Naive B cell (primary cell): Measurements from ENCODE around the gene MIX23. TPM values are rescaled to one million over a fixed set of nuclear protein-coding genes. Genes with fewer than 3 reads are reported as not detected.
A peak's percentile ranks its signal among the peaks of the same experiment; 100 is the strongest.
"Not testable (repeated sequence)": the region's sequence is repeated elsewhere in the genome, so short reads cannot be mapped to it uniquely, and the experiment has no call there.

Experiments used
- ATAC-seq, 2 donors: fragments of 150-1000 bp; cut with Tn5 transposase; 2 replicates each; pipeline ENCODE4 v1.10.0; 2021; ENCODE audit warnings: low read depth in 2 of 2, mild to moderate bottlenecking in 2 of 2, moderate library complexity in 2 of 2
- DNase-seq: peaks from one replicate; pipeline ENCODE4 v3.0.0; 2022
- H3K27ac Mint-ChIP-seq, 6 donors: one replicate each; pipeline ENCODE4 v1.8.0; 2020 to 2022; ENCODE audit warnings: mild to moderate bottlenecking in 6 of 6, mixed read lengths in 6 of 6, moderate library complexity in 5 of 6, inconsistent platforms in 2 of 6
- H3K27me3 Mint-ChIP-seq, 3 donors: one replicate each; pipeline ENCODE4 v1.8.0; 2021 to 2022; ENCODE audit warnings: mixed read lengths in 3 of 3, mild to moderate bottlenecking in 1 of 3
- H3K36me3 Mint-ChIP-seq, 2 donors: one replicate each; pipeline ENCODE4 v1.8.0; 2020 to 2022; ENCODE audit warnings: mixed read lengths in 2 of 2, inconsistent platforms in 1 of 2, mild to moderate bottlenecking in 1 of 2
- H3K4me1 Mint-ChIP-seq, 3 donors: one replicate each; pipeline ENCODE4 v1.8.0; 2020 to 2022; ENCODE audit warnings: mixed read lengths in 3 of 3, inconsistent platforms in 1 of 3, mild to moderate bottlenecking in 1 of 3, moderate library complexity in 1 of 3
- H3K4me3 Mint-ChIP-seq, 8 donors: one replicate each; pipeline ENCODE4 v1.8.0; 2020 to 2022; ENCODE audit warnings: mild to moderate bottlenecking in 8 of 8, mixed read lengths in 8 of 8, moderate library complexity in 8 of 8, inconsistent platforms in 2 of 8
- H3K9me3 Mint-ChIP-seq, 7 donors: one replicate each; pipeline ENCODE4 v1.8.0; 2020 to 2022; ENCODE audit warnings: mixed read lengths in 7 of 7, mild to moderate bottlenecking in 5 of 7, inconsistent platforms in 2 of 7, moderate library complexity in 1 of 7
- polyA plus RNA-seq, 6 donors: library from polyadenylated mRNA; unstranded; fragments of 300-500 nt; fragmentation: Illumina TruSeq; gene quantifications; one replicate each; pipeline ENCODE4 v1.2.3, GENCODE V29; 2021; ENCODE audit warnings: low read depth in 6 of 6

The MIX23 gene
- polyA plus RNA-seq, 6 donors from 2014 or later = 0.77 to 28.5 (median 22.2) TPM

DNA sequence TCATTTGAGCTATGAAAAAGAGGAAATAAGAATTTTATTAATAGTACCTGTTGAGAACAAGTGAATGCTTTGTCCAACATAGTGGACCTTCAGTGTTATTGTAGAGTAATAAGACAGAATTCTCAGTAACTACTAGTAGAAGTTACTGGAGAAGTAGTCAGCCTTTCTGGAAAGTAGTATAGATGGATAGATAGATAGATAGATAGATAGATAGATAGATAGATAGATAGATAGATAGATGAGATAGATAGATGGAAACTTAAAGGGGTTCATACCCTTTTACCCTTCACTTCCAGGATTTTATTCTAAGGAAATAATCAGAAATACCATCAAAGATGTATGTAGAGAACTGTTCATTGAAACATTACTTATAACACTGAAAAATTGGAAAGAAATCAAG, 6.2 kb upstream of the MIX23 start:
- Mint-ChIP-seq H3K9me3 (no peaks in the 10 kb centered on the region), H3K36me3 (no peaks in the 10 kb centered on the region), H3K4me3 (no peak overlapping the region), H3K27me3 (no peaks in the 10 kb centered on the region), H3K4me1 (peaks cover 24 to 30% (median 25%) of the 10 kb centered on the region in 3 donors), H3K27ac (peak overlapping the region in 1 of 6 donors; percentile 19)
- DNase-seq = no peak
- ATAC-seq = no peak

DNA sequence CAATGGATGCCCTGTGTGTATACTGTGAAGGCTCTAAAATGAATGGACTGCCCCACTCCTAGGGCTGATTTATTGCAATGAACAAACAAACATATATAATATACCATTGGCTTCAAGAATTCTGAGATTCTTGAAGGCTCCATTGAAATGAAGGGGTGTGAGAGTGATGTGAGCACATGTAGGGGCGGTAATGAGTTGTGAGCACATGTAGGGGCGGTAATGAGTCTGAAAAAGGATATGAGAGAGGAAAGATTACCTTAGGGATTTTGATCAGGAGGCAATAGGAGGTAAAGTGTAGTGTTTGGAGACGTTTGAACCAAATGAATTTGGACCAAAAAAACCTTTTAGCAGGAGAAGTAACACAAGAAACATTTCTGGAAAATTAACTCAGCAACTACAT, 4.7 kb upstream of the MIX23 start:
- Mint-ChIP-seq H3K27ac (peak overlapping the region in 1 of 6 donors; percentile 32), H3K36me3 (no peaks in the 10 kb centered on the region), H3K27me3 (no peaks in the 10 kb centered on the region), H3K4me1 (peaks cover 34 to 38% (median 37%) of the 10 kb centered on the region in 3 donors), H3K9me3 (no peaks in the 10 kb centered on the region), H3K4me3 (peak overlapping the region in 1 of 8 donors; percentile 31)
- no peak for DNase-seq
- ATAC-seq = no peak

DNA sequence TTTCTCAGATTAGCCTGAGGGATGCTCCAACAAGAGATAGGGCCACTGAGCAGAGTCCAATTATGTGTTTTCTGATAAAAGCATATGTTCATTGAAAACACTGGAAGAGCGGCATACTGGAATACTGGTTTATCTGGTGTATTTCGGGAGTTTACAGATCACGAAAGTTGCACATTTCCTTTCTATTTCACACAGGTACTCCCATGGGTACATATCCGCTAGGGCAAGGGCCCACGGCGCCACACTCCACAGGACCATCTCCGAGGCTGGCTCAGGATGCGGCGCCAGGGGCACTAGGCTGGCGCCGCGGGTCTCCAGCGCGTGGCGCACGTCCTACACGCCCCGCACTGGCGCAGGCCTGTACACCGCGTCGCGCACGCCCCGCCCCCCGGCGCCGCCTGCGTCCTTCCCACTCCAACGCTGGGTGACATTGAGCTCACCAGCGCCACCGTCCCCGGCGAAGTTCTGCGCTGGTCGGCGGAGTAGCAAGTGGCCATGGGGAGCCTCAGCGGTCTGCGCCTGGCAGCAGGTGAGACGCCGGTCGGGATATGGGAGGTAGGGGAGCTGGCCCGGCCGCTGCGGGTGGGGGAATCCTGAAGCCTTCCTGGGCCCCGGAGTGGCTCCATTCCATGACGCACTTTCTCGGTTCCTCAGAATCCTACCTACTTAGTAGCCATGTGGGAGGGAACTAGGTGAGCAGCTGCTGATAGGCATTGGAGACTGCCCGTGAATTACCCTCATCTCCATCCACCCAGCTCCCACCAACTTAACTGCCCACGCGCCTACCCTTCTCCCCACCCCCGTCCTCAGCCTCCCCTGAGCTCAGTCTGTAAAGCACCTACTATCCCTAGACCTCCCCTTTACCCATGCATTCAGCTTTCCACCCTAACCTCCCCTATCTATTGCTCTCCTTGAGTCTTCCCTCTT, 1.0 kb upstream of the MIX23 start, which contains the start of gene FAM162A:
Gene FAM162A (plus strand): TSS at position 412 of the 927 bp plus-strand sequence. CDS start 84 bp downstream, at position 496.
- Mint-ChIP-seq H3K36me3 (no peaks in the 10 kb centered on the region), H3K27me3 (no peaks in the 10 kb centered on the region), H3K27ac (peak within 1 kb of the TSS; percentile 90 to 98 (median 98)), H3K9me3 (no peaks in the 10 kb centered on the region), H3K4me3 (peak within 1 kb of the TSS; percentile 89 to 99 (median 96)), H3K4me1 (peaks cover 37 to 40% (median 40%) of the 10 kb centered on the region in 3 donors)
- DNase-seq (peak; percentile 94), ATAC-seq (peak; percentile 90 to 93)

DNA sequence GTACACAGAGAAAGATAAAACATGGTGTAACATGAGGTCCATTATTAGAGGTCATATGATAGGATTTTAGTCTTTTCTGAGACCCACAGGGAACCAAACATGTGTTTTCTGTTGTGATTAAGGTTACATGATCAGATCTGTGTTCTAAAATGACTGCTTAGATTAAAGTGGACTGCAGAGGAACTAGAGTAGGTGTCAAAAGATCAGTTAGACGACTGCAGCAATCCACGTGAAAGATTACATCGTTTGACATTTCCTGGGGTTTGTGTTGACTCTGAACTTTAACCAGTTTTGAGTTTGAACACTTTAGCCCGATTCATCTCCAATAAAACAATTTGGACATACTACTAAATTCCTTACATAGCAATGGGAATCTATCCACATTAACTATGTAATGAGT, 5.1 kb downstream of the MIX23 start:
- Mint-ChIP-seq H3K9me3 (no peaks in the 10 kb centered on the region), H3K4me1 (peaks cover 12 to 17% (median 15%) of the 10 kb centered on the region in 3 donors), H3K27me3 (no peaks in the 10 kb centered on the region), H3K36me3 (peaks cover 8 to 13% of the 10 kb centered on the region in 2 donors), H3K27ac (no peak overlapping the region), H3K4me3 (no peak overlapping the region)
- ATAC-seq (no peak), DNase-seq (no peak)

DNA sequence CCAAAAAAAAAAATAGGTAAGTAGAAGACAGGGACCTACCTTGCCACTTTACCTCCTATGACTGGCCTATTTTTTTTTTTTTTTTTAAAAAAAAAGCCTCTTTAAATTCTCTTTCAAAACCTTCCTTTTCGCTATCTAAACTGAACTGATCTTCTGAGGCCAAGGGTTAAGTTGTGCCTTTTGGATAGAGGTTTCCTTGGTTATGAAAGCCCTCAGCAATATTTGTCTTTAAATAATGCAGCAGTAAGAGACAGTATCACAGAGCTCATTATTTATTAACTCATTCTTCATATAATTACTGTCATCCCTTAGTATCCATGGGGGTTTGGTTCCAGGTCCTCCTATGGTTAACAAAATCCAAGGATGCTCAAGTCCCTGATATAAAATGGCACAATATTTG, 9.0 kb downstream of the MIX23 start:
- no peak overlapping the region for H3K4me3 Mint-ChIP-seq
- ATAC-seq (no peak), DNase-seq (no peak)
- peaks cover 13 to 14% of the 10 kb centered on the region in 2 donors for H3K36me3 Mint-ChIP-seq
- H3K4me1 Mint-ChIP-seq = peaks cover 2 to 10% (median 8%) of the 10 kb centered on the region in 3 donors
- no peaks in the 10 kb centered on the region for H3K9me3 Mint-ChIP-seq
- no peaks in the 10 kb centered on the region for H3K27me3 Mint-ChIP-seq
- peak overlapping the region in 1 of 6 donors; percentile 71 for H3K27ac Mint-ChIP-seq

DNA sequence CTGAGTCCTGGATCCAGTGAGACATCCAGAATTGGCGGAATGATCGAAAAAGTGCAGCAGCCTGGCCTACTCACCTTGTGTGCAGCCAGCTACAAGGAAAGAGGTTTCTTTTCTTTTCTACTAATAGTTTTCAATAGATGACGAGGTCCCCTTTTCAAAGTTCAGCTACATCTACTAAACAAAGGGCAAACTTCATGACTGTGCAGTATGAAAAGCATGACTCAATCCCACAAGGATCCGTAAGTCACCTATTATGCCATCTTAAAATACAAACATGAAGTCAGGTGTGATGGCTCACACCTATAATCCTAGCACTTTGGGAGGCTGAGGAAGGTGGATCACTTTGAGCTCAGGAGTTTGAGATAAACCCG, 16.7 kb downstream of the MIX23 start:
- Mint-ChIP-seq H3K36me3 (peaks cover 8 to 22% of the 10 kb centered on the region in 2 donors), H3K4me1 (peaks cover 0 to 2% (median 0%) of the 10 kb centered on the region in 3 donors), H3K4me3 (no peak overlapping the region), H3K9me3 (no peaks in the 10 kb centered on the region), H3K27me3 (no peaks in the 10 kb centered on the region), H3K27ac (peak overlapping the region in 2 of 6 donors; percentile 52 to 54)
- DNase-seq (no peak), ATAC-seq (no peak)

DNA sequence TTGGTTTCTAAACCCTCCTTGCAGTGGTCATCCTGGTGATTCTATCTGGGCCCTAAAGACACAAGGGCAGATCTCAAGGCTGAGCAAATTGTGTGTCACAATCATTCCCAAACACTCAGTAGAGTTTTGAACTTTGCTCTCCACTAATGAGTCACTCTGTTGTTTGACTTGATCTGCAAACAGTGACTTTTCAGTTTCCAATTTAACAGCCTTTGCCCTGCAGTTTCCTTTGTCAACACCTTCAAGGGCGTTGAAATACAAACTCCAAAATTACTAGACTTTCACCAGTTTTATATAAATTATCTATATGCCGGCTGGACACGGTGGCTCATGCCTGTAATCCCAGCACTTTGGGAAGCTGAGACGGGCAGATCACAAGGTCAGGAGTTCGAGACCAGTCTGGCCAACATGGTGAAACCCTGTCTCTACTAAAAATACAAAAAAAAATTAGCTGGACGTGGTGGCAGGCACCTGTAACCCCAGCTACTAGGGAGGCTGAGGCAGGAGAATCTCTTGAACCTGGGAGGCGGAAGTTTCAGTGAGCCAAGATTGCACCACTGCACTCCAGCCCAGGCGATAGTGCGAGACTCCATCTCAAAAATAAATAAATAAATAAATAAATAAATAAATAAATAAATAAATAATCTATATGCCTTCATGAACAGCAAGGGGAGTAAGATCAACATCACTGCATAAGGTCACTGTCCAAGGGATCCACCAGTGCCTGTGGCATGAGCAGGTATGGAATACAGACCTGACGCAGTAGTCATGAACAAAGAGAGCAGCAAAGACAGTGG, 17.3 kb downstream of the MIX23 start:
- peak overlapping the region in 2 of 6 donors; percentile 15 to 54 for H3K27ac Mint-ChIP-seq
- H3K27me3 Mint-ChIP-seq, H3K4me1 Mint-ChIP-seq, H3K4me3 Mint-ChIP-seq, DNase-seq, H3K9me3 Mint-ChIP-seq, ATAC-seq: not testable (repeated sequence)
- H3K36me3 Mint-ChIP-seq = peaks cover 8 to 18% of the 10 kb centered on the region in 2 donors

DNA sequence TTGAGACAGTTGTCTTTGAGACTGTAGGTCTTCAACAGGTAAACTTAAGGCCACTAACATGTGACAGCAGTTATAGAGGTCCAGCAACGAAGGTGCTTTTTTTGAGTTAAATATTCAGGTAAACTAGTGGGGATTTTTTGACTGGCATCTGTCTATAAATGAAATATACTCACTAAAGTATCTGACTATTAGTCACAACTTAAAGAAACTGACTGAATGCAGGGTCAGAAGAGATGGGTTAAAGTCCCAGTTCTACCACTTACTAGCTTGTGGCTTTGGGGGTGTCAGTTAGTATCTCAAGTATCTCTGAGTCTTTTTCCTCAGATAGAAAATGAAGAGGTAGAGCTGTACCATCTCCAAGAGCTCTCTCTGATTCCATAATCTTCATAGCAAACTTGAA, 18.0 kb downstream of the MIX23 start:
- H3K27me3 Mint-ChIP-seq = no peaks in the 10 kb centered on the region
- no peak for DNase-seq
- H3K4me1 Mint-ChIP-seq = no peaks in the 10 kb centered on the region
- H3K4me3 Mint-ChIP-seq = no peak overlapping the region
- peaks cover 8 to 18% of the 10 kb centered on the region in 2 donors for H3K36me3 Mint-ChIP-seq
- ATAC-seq = no peak
- H3K9me3 Mint-ChIP-seq = no peaks in the 10 kb centered on the region
- H3K27ac Mint-ChIP-seq = peak overlapping the region in 1 of 6 donors; percentile 15

DNA sequence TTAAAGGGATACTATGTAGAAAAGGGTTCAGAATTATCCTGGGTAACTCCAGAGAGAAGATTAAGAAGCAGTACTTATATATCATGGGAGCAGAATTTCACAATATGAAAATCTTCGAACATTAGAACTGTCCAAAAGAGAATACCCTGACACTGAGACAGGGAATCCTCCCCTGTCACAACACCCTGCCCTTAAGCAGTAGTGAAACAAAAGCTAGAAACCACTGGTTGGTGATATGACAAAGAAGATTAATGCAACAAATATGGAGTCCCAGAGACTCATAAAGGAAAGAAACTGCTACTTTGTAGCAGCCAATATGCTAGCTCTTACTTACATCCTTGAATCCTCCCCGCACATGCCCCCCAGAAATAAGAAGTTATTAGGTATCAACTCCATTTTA, 18.5 kb downstream of the MIX23 start:
- no peak overlapping the region for H3K27ac Mint-ChIP-seq
- DNase-seq (no peak), ATAC-seq (no peak)
- no peaks in the 10 kb centered on the region for H3K27me3 Mint-ChIP-seq
- no peaks in the 10 kb centered on the region for H3K4me1 Mint-ChIP-seq
- peaks cover 8 to 18% of the 10 kb centered on the region in 2 donors for H3K36me3 Mint-ChIP-seq
- H3K9me3 Mint-ChIP-seq = no peaks in the 10 kb centered on the region
- no peak overlapping the region for H3K4me3 Mint-ChIP-seq

DNA sequence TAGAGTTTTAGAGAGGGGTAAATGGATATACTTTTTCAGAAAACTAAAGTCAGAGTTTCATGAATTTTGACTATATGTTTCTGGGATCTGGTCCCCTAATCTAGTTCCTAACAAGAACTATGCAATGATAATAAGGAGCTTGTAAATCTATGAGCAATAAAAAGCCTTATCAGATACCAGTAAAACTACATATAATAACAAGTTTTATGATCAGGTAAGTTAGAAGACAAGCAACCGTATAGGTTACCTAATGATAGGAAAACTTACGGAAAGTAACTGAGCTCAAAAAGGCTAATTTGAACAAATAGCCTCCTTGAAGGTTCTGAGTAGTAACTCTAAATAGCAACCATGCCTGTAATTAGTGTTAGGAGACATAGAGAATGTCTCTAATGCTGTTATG, 21.0 kb downstream of the MIX23 start:
- no peaks in the 10 kb centered on the region for H3K27me3 Mint-ChIP-seq
- ATAC-seq (no peak), DNase-seq (no peak)
- no peak overlapping the region for H3K27ac Mint-ChIP-seq
- no peak overlapping the region for H3K4me3 Mint-ChIP-seq
- H3K4me1 Mint-ChIP-seq = no peaks in the 10 kb centered on the region
- H3K36me3 Mint-ChIP-seq = peaks cover 0 to 17% of the 10 kb centered on the region in 2 donors
- H3K9me3 Mint-ChIP-seq = no peaks in the 10 kb centered on the region

DNA sequence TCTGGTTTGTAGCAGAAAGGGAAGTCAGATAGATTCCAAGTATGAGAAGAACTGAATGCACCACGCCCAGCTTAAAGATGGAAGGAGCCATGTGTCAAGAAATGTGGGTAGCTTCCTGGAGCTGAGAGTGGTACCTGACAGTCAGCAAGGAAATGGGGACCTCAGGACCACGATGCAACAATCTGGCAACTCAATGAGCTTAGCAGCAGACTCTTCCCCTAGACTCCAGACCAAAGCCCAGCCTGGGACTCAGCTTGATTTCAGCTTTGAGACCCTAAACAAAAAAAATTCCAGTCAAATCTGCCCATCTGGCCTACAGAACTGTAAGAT, 24.4 kb downstream of the MIX23 start:
- Mint-ChIP-seq H3K4me1 (no peaks in the 10 kb centered on the region), H3K4me3 (no peak overlapping the region), H3K9me3 (no peaks in the 10 kb centered on the region), H3K27ac (peak overlapping the region in 1 of 6 donors; percentile 57), H3K36me3 (peaks cover 0 to 17% of the 10 kb centered on the region in 2 donors), H3K27me3 (no peaks in the 10 kb centered on the region)
- ATAC-seq (no peak), DNase-seq (no peak)

DNA sequence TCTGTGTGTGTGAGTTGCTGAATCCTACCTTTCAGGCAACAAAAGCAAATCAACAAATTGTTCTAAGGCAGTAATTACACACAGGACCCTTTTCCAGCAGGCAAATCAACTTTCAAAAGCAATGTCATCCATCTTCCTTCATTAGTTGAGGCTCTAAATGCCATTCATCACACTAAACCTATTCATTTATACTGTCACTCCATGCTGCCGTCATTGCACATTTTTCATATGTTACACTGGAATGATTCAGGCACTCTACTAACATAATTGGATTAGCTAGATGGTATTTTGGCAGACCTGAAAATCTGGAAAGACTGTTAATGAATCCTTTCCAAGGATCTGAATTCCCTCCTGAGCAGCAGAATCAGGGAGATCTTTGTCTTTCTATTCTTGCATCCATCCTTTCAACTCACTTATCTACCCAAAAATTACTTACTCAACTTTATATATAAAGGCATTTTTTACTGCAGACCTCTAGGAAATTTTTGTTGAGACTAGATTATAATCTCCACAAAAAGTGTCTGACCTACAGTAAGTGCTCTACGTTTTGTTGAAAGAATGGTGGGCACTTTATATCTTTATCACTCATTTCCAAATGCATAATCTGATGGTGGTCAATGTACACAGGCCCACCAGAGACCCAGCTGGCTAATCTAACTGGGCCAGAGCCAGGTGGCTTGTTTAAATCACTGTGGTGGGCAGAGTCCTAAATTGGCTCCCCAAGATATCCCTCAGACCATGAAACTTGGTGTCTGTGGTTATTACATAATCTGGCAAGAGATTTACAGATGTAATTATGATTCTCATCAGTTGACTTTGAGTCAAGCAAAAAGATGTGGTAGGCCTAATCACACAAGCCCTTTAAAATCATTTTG, 25.0 kb downstream of the MIX23 start:
- DNase-seq = no peak

DNA sequence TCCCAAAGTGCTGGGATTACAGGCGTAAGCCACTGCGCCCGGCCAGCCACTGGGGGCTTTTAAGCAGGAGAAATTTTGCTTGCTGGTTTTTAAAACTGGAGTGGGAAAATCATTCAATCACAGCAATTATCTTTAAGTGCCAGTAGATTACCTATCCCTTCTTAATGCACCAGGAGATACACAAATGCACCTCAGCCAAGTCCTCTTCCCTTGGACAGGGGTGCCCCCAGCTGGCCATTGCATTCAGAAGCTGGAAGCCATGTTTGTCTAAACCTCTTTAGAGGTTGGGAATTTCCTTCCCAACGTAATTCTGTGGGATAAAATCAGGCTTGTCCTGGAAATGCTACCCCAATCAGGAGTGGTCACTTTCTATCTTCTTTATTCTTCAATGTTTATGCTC, 26.6 kb downstream of the MIX23 start:
- H3K27me3 Mint-ChIP-seq = no peaks in the 10 kb centered on the region
- H3K9me3 Mint-ChIP-seq = no peaks in the 10 kb centered on the region
- H3K4me1 Mint-ChIP-seq = no peaks in the 10 kb centered on the region
- DNase-seq = no peak
- peak overlapping the region in 1 of 6 donors; percentile 22 for H3K27ac Mint-ChIP-seq
- H3K36me3 Mint-ChIP-seq = peaks cover 0 to 7% of the 10 kb centered on the region in 2 donors
- ATAC-seq = no peak
- H3K4me3 Mint-ChIP-seq = no peak overlapping the region

More for the DNA sequence above, 25.0 kb downstream of the MIX23 start:
- no peak for ATAC-seq
- no peaks in the 10 kb centered on the region for H3K27me3 Mint-ChIP-seq
- H3K4me1 Mint-ChIP-seq = no peaks in the 10 kb centered on the region
- no peak overlapping the region for H3K4me3 Mint-ChIP-seq
- peaks cover 0 to 12% of the 10 kb centered on the region in 2 donors for H3K36me3 Mint-ChIP-seq
- peak overlapping the region in 1 of 6 donors; percentile 57 for H3K27ac Mint-ChIP-seq
- no peaks in the 10 kb centered on the region for H3K9me3 Mint-ChIP-seq
